ENCODE results near the gene SLC12A4.

Gene SLC12A4

GRCh38 chr16:67949645-67950044 is 18.8 kb downstream of the SLC12A4 start:
- no peak overlapping the region for H3K9ac ChIP-seq (ENCODE audit: insufficient read length, low read depth)
- no peak for DNase-seq (ENCODE audit: low read depth, low spot score)
- H3K4me1 ChIP-seq (ENCODE audit: insufficient read depth, insufficient read length) = no peaks in the 10 kb centered on the region
- H3K4me3 ChIP-seq (ENCODE audit: insufficient read length, low read depth) = no peak overlapping the region
- TF ChIP-seq SUZ12 (IDR thresholded peaks at IDR 0.05; ENCODE audit: extremely low read depth, insufficient read depth, insufficient read length) (no peak), ZNF274 (IDR thresholded peaks at IDR 0.05; ENCODE audit: low read depth, low read length) (no peak), YY1 (IDR thresholded peaks at IDR 0.05; ENCODE audit: insufficient read depth, insufficient read length) (no peak)
- no peaks in the 10 kb centered on the region for H3K9me3 ChIP-seq (ENCODE audit: insufficient read depth, low read length)
- peaks cover 94% of the 10 kb centered on the region for H3K36me3 ChIP-seq (ENCODE audit: insufficient read depth, insufficient read length, low read length)
- H3K27me3 ChIP-seq (ENCODE audit: insufficient read depth, insufficient read length) = no peaks in the 10 kb centered on the region

GRCh38 chr16:67948015-67948414 is 20.4 kb downstream of the SLC12A4 start:
- Histone ChIP-seq H3K9me3 (ENCODE audit: insufficient read depth, low read length) (no peaks in the 10 kb centered on the region), H3K27me3 (ENCODE audit: insufficient read depth, insufficient read length) (no peaks in the 10 kb centered on the region), H3K36me3 (ENCODE audit: insufficient read depth, insufficient read length, low read length) (peaks cover 98% of the 10 kb centered on the region), H3K4me1 (ENCODE audit: insufficient read depth, insufficient read length) (peaks cover 8% of the 10 kb centered on the region), H3K4me3 (ENCODE audit: insufficient read length, low read depth) (no peak overlapping the region), H3K9ac (ENCODE audit: insufficient read length, low read depth) (no peak overlapping the region)
- no peak for TF ChIP-seq YY1 (IDR thresholded peaks at IDR 0.05; ENCODE audit: insufficient read depth, insufficient read length)
- TF ChIP-seq ZNF274 (IDR thresholded peaks at IDR 0.05; ENCODE audit: low read depth, low read length) = no peak
- no peak for TF ChIP-seq SUZ12 (IDR thresholded peaks at IDR 0.05; ENCODE audit: extremely low read depth, insufficient read depth, insufficient read length)
- DNase-seq (ENCODE audit: low read depth, low spot score) = no peak

- Histone ChIP-seq H3K27me3 (ENCODE audit: insufficient read depth, insufficient read length) (no peaks in the 10 kb centered on the region), H3K36me3 (ENCODE audit: insufficient read depth, insufficient read length, low read length) (peaks cover 100% of the 10 kb centered on the region), H3K4me3 (ENCODE audit: insufficient read length, low read depth) (no peak overlapping the region), H3K4me1 (ENCODE audit: insufficient read depth, insufficient read length) (peaks cover 13% of the 10 kb centered on the region), H3K9ac (ENCODE audit: insufficient read length, low read depth) (no peak overlapping the region), H3K9me3 (ENCODE audit: insufficient read depth, low read length) (no peaks in the 10 kb centered on the region)
- TF ChIP-seq SUZ12 (IDR thresholded peaks at IDR 0.05; ENCODE audit: extremely low read depth, insufficient read depth, insufficient read length) (no peak), ZNF274 (IDR thresholded peaks at IDR 0.05; ENCODE audit: low read depth, low read length) (no peak), YY1 (IDR thresholded peaks at IDR 0.05; ENCODE audit: insufficient read depth, insufficient read length) (no peak)
- no peak for DNase-seq (ENCODE audit: low read depth, low spot score)
Measured at GRCh38 chr16:67946966-67947558, 21.4 kb downstream of the SLC12A4 start.

GRCh38 chr16:67946128-67946569 is 22.3 kb downstream of the SLC12A4 start:
- TF ChIP-seq YY1 (IDR thresholded peaks at IDR 0.05; ENCODE audit: insufficient read depth, insufficient read length) = no peak
- no peak for TF ChIP-seq SUZ12 (IDR thresholded peaks at IDR 0.05; ENCODE audit: extremely low read depth, insufficient read depth, insufficient read length)
- TF ChIP-seq ZNF274 (IDR thresholded peaks at IDR 0.05; ENCODE audit: low read depth, low read length) = no peak

GRCh38 chr16:67945392-67945933 is 23.0 kb downstream of the SLC12A4 start:
- no peaks in the 10 kb centered on the region for H3K27me3 ChIP-seq (ENCODE audit: insufficient read depth, insufficient read length)
- TF ChIP-seq YY1 (IDR thresholded peaks at IDR 0.05; ENCODE audit: insufficient read depth, insufficient read length) (no peak), SUZ12 (IDR thresholded peaks at IDR 0.05; ENCODE audit: extremely low read depth, insufficient read depth, insufficient read length) (no peak), ZNF274 (IDR thresholded peaks at IDR 0.05; ENCODE audit: low read depth, low read length) (no peak)
- H3K4me1 ChIP-seq (ENCODE audit: insufficient read depth, insufficient read length) = peaks cover 13% of the 10 kb centered on the region
- no peak overlapping the region for H3K4me3 ChIP-seq (ENCODE audit: insufficient read length, low read depth)
- H3K9ac ChIP-seq (ENCODE audit: insufficient read length, low read depth) = no peak overlapping the region
- no peak for DNase-seq (ENCODE audit: low read depth, low spot score)
- H3K9me3 ChIP-seq (ENCODE audit: insufficient read depth, low read length) = no peaks in the 10 kb centered on the region
- peaks cover 100% of the 10 kb centered on the region for H3K36me3 ChIP-seq (ENCODE audit: insufficient read depth, insufficient read length, low read length)

More at GRCh38 chr16:67946128-67946569, 22.3 kb downstream of the SLC12A4 start:
- Histone ChIP-seq H3K36me3 (ENCODE audit: insufficient read depth, insufficient read length, low read length) (peaks cover 100% of the 10 kb centered on the region), H3K4me3 (ENCODE audit: insufficient read length, low read depth) (no peak overlapping the region), H3K4me1 (ENCODE audit: insufficient read depth, insufficient read length) (peaks cover 13% of the 10 kb centered on the region), H3K27me3 (ENCODE audit: insufficient read depth, insufficient read length) (no peaks in the 10 kb centered on the region), H3K9me3 (ENCODE audit: insufficient read depth, low read length) (no peaks in the 10 kb centered on the region), H3K9ac (ENCODE audit: insufficient read length, low read depth) (no peak overlapping the region)
- DNase-seq (ENCODE audit: low read depth, low spot score) = no peak

- Histone ChIP-seq H3K36me3 (ENCODE audit: insufficient read depth, insufficient read length, low read length) (peaks cover 100% of the 10 kb centered on the region), H3K4me3 (ENCODE audit: insufficient read length, low read depth) (no peak overlapping the region), H3K27me3 (ENCODE audit: insufficient read depth, insufficient read length) (no peaks in the 10 kb centered on the region), H3K4me1 (ENCODE audit: insufficient read depth, insufficient read length) (peaks cover 13% of the 10 kb centered on the region), H3K9me3 (ENCODE audit: insufficient read depth, low read length) (no peaks in the 10 kb centered on the region), H3K9ac (ENCODE audit: insufficient read length, low read depth) (no peak overlapping the region)
- TF ChIP-seq YY1 (IDR thresholded peaks at IDR 0.05; ENCODE audit: insufficient read depth, insufficient read length) (no peak), ZNF274 (IDR thresholded peaks at IDR 0.05; ENCODE audit: low read depth, low read length) (no peak), SUZ12 (IDR thresholded peaks at IDR 0.05; ENCODE audit: extremely low read depth, insufficient read depth, insufficient read length) (no peak)
- no peak for DNase-seq (ENCODE audit: low read depth, low spot score)
Measured at GRCh38 chr16:67944690-67945391, 23.6 kb downstream of the SLC12A4 start.

Measured in NT2/D1 (cell line).